Peyer's patch (tissue), 4 donors: ENCODE results near the gene CETP. TPM values are rescaled to one million over a fixed set of nuclear protein-coding genes. Genes with fewer than 3 reads are reported as not detected.

Experiments
- DNase-seq, 3 donors: peaks; one replicate each; pipeline ENCODE4 v3.0.0-alpha.2; 2017 to 2019
- H3K27ac ChIP-seq, 4 donors: fragments of 200-600 bp; sonication (generic); one replicate each; pipeline ENCODE4 v1.5.1; 2016 to 2019
- H3K27me3 ChIP-seq, 2 donors: fragments of 200-600 bp; sonication (generic); one replicate each; pipeline ENCODE4 v1.5.1; 2019
- H3K36me3 ChIP-seq, 3 donors: fragments of 200-600 bp; sonication (generic); one replicate each; pipeline ENCODE4 v1.5.1; 2016 to 2019
- H3K4me1 ChIP-seq, 4 donors: fragments of 200-600 bp; sonication (generic); one replicate each; pipeline ENCODE4 v1.5.1; 2016 to 2019
- H3K4me3 ChIP-seq, 4 donors: fragments of 200-600 bp; sonication (generic); 1 replicate in 3 of 4; 2 replicates in 1 of 4; pipeline ENCODE4 v1.5.1; 2016 to 2019; ENCODE audit warnings: mild to moderate bottlenecking in 1 of 4
- H3K9me3 ChIP-seq, 4 donors: fragments of 200-600 bp; sonication (generic); one replicate each; pipeline ENCODE4 v1.5.1; 2016 to 2019; ENCODE audit warnings: mild to moderate bottlenecking in 1 of 4
- POLR2A ChIP-seq, 2 donors: fragments of 450-650 bp; IDR thresholded peaks; one replicate each; pipeline ENCODE4 v1.5.1; 2017; ENCODE audit warnings: antibody characterized with exemption in 2 of 2, mild to moderate bottlenecking in 2 of 2, moderate library complexity in 2 of 2
- total RNA-seq, 4 donors: library from RNA; depleted of rRNA; stranded (reverse); fragments of >200 nt; gene quantifications; one replicate each; pipeline ENCODE4 v1.1.0, GENCODE V29; 2016
- TF ChIP-seq, protein P1 (sequence below), 6 experiments: fragments of 450-650 bp in 4 of 6; fragments of 200-600 bp in 2 of 6; sonication (generic) in 1 of 6; IDR thresholded peaks; one replicate each; pipeline ENCODE4 v1.5.1; 2017 to 2019; ENCODE audit warnings: antibody characterized with exemption in 6 of 6, mild to moderate bottlenecking in 3 of 6, moderate library complexity in 1 of 6

The CETP gene
- total RNA-seq, 4 donors from 2014 or later = 2.5 TPM; not detected in 3

DNA sequence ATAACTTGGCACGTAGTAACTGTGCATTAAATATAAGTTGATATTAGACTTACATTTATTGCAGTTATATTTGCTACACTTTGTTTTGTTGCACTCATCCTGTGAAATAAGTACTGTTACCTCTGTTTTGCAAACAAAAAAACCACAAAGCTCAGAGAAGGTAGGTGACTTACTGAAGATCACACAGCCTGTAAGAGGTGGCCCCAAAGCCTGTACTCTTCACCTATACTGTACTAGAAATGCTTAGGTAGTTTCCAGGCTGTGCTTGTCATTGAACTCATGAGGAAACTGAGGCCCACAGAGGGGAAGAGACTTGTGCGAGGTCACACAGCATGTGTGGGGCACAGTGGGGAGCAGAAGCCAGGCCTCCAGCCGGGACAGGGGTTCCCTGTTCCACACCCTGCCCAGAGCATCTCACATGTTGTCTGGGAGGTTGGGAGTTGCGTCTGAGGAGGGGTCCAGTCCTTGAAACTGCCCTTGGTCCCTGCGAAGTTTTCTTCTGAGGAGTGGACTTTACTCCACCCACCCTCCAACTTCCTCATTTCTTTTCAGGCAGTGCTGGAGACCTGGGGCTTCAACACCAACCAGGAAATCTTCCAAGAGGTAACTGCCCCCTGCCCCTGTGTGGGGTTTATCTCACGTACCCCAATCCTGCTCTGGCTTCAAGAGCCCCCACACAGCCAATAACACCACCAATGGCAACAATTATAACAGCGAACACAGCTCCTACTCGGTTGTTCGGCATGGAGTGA, 13.0 kb downstream of the CETP start:
- no peak for DNase-seq
- H3K4me3 ChIP-seq = no peak overlapping the region
- H3K4me1 ChIP-seq = peaks cover 0 to 18% (median 0%) of the 10 kb centered on the region in 4 donors
- H3K36me3 ChIP-seq = no peaks in the 10 kb centered on the region
- H3K9me3 ChIP-seq = no peaks in the 10 kb centered on the region
- H3K27ac ChIP-seq = peak overlapping the region in 1 of 4 donors; percentile 17
- no peaks in the 10 kb centered on the region for H3K27me3 ChIP-seq
- TF ChIP-seq, protein P1, sequence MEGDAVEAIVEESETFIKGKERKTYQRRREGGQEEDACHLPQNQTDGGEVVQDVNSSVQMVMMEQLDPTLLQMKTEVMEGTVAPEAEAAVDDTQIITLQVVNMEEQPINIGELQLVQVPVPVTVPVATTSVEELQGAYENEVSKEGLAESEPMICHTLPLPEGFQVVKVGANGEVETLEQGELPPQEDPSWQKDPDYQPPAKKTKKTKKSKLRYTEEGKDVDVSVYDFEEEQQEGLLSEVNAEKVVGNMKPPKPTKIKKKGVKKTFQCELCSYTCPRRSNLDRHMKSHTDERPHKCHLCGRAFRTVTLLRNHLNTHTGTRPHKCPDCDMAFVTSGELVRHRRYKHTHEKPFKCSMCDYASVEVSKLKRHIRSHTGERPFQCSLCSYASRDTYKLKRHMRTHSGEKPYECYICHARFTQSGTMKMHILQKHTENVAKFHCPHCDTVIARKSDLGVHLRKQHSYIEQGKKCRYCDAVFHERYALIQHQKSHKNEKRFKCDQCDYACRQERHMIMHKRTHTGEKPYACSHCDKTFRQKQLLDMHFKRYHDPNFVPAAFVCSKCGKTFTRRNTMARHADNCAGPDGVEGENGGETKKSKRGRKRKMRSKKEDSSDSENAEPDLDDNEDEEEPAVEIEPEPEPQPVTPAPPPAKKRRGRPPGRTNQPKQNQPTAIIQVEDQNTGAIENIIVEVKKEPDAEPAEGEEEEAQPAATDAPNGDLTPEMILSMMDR (IDR thresholded peaks at IDR 0.05) = no peak
- no peak for TF ChIP-seq POLR2A (IDR thresholded peaks at IDR 0.05)

GRCh38 chr16:56975714-56976113, 14.0 kb downstream of the CETP start:
- TF ChIP-seq POLR2A (IDR thresholded peaks at IDR 0.05) = no peak
- TF ChIP-seq, protein P1 (IDR thresholded peaks at IDR 0.05) = no peak
- Histone ChIP-seq H3K4me1 (peaks cover 0 to 18% (median 0%) of the 10 kb centered on the region in 4 donors), H3K9me3 (no peaks in the 10 kb centered on the region), H3K36me3 (no peaks in the 10 kb centered on the region), H3K4me3 (no peak overlapping the region), H3K27me3 (no peaks in the 10 kb centered on the region), H3K27ac (peak overlapping the region in 1 of 4 donors; percentile 17)
- DNase-seq = peak in 1 of 3 donors; percentile 53

DNA sequence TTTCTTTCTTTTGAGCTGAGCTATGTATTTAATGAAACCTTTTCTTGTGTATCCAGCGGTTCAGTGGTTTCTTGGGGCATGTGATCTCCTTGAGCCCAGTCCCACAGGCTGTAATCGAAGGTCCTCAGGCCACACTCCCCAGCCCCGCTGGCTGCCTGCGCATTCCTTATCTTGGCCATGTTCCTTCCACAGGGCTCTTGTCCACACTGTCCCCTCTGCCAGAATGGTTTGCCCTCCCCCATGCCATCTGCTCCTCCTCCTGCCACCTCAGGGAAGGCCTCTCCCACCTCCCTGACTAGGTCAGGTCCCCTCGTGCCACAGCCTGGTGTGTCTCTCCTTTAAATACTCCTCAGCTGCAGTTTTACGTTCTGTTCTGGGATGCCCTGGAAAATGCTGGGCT, 15.5 kb downstream of the CETP start:
- no peak overlapping the region for H3K4me3 ChIP-seq
- H3K27ac ChIP-seq = no peak overlapping the region
- no peaks in the 10 kb centered on the region for H3K36me3 ChIP-seq
- TF ChIP-seq POLR2A (IDR thresholded peaks at IDR 0.05) = no peak
- TF ChIP-seq, protein P1 (IDR thresholded peaks at IDR 0.05) = no peak
- peaks cover 0 to 13% (median 0%) of the 10 kb centered on the region in 4 donors for H3K4me1 ChIP-seq
- no peak for DNase-seq
- H3K27me3 ChIP-seq = no peaks in the 10 kb centered on the region
- no peaks in the 10 kb centered on the region for H3K9me3 ChIP-seq

DNA sequence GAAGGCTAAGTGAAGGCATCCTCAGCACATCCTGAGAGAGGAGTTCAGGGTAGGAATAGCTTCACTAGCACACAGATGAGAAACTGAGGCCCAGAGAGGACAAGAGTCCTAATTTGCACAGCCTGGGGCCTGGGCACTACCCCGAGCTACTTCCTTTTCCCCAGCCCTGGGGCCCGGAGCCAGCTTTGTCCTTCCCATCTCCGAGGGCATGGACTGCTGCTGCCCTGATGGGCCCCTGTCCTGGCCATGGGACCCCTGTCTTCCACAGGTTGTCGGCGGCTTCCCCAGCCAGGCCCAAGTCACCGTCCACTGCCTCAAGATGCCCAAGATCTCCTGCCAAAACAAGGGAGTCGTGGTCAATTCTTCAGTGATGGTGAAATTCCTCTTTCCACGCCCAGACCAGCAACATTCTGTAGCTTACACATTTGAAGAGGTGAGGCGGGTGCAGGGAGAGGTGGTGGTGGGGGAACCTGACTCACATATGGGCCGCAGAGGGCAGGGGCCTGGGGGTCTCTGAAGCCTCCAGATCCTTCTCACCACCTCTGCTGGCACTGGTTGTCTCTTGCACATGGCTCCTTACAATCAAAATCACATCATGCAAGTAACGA, 16.2 kb downstream of the CETP start:
- DNase-seq = no peak
- TF ChIP-seq, protein P1 (IDR thresholded peaks at IDR 0.05) = no peak
- no peak for TF ChIP-seq POLR2A (IDR thresholded peaks at IDR 0.05)
- H3K9me3 ChIP-seq = no peaks in the 10 kb centered on the region
- no peaks in the 10 kb centered on the region for H3K27me3 ChIP-seq
- no peaks in the 10 kb centered on the region for H3K36me3 ChIP-seq
- no peak overlapping the region for H3K27ac ChIP-seq
- peaks cover 0 to 10% (median 0%) of the 10 kb centered on the region in 4 donors for H3K4me1 ChIP-seq
- no peak overlapping the region for H3K4me3 ChIP-seq

- peaks cover 0 to 21% (median under 1%) of the 10 kb centered on the region in 4 donors for H3K4me1 ChIP-seq
- no peaks in the 10 kb centered on the region for H3K27me3 ChIP-seq
- no peak for DNase-seq
- TF ChIP-seq, protein P1 (IDR thresholded peaks at IDR 0.05) = no peak
- no peak for TF ChIP-seq POLR2A (IDR thresholded peaks at IDR 0.05)
- no peaks in the 10 kb centered on the region for H3K36me3 ChIP-seq
- no peaks in the 10 kb centered on the region for H3K9me3 ChIP-seq
- no peak overlapping the region for H3K27ac ChIP-seq
- no peak overlapping the region for H3K4me3 ChIP-seq
Measured at GRCh38 chr16:56980201-56980535, 18.4 kb downstream of the CETP start.
